ENCODE results near the gene TMEM132D. TPM values are rescaled to one million over a fixed set of nuclear protein-coding genes. Genes with fewer than 3 reads are reported as not detected.

Gene TMEM132D
- total RNA-seq, 1 donor from 2014 or later, result 1.1 TPM

DNA sequence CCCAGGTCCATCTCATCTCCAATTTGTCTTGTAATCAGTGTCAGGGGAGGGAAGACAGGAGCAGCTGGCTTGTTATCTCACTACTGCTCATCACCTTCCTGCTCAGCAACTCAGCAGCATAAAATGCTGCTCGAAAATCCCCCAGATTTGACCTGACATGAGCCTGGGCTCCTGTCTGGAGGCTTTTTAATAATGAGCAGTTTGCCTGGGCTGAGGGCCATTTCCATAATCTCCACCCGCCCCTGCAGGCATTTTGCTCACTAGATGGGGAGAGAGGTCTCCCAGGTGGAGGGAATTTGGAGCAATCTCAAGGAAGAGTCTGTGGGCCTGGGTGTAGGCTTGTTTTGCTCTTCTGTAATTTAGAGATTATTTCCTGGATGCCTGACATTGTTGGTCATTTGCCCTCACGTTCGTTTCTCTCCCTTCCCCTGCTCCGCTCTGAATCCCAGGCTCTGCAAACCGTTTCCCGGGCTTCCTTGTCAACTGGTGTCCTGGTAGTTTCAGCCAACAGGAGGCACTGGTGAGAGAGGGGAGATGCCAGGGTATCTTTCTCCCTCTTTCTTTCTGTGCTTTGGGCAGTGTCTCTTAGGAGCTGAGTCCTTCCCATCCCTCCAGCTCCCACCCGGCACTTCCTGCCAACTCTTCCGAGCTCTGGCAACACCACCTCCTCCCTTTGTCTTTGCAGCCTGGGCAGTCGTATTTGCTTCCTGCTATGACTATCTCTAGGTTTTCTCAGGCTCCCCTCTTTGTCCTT, 751.3 kb downstream of the TMEM132D start:
- no peaks in the 10 kb centered on the region for H3K27me3 ChIP-seq
- no peak overlapping the region for H3K9ac ChIP-seq
- H3K36me3 ChIP-seq, result peaks cover 3% of the 10 kb centered on the region
- Mint-ChIP-seq H3K9me3 (no peaks in the 10 kb centered on the region), H3K36me3 (no peaks in the 10 kb centered on the region), H3K4me1 (peaks cover 12% of the 10 kb centered on the region), H3K27ac (peak overlapping the region; percentile 44), H3K27me3 (ENCODE audit: insufficient read depth, low read depth) (peaks cover 3% of the 10 kb centered on the region), H3K4me3 (no peak overlapping the region)
- peak; percentile 20 for DNase-seq (ENCODE audit: low spot score)
- H3K27ac ChIP-seq, result no peak overlapping the region
- H3K4me2 ChIP-seq, result no peak overlapping the region
- TF ChIP-seq EZH2phosphoT487 (IDR thresholded peaks at IDR 0.05) (no peak), EZH2 (IDR thresholded peaks at IDR 0.05) (no peak), CTCF (IDR thresholded peaks at IDR 0.05) (peak; percentile 18)
- no peaks in the 10 kb centered on the region for H3K9me3 ChIP-seq (ENCODE audit: low read depth)
- H4K20me1 ChIP-seq (ENCODE audit: low read depth), result no peaks in the 10 kb centered on the region
- H3K79me2 ChIP-seq (ENCODE audit: low read depth), result no peaks in the 10 kb centered on the region
- no peak overlapping the region for H3K4me3 ChIP-seq
- peaks cover 12% of the 10 kb centered on the region for H3K4me1 ChIP-seq
- H2AFZ ChIP-seq (replicated peaks), result peak overlapping the region; percentile 34
- no peaks in the 10 kb centered on the region for H3F3A ChIP-seq (ENCODE audit: low read depth)

GRCh38 chr12:129150721-129151120, 753.1 kb downstream of the TMEM132D start:
- DNase-seq (ENCODE audit: low spot score), result no peak
- Mint-ChIP-seq H3K27ac (no peak overlapping the region), H3K9me3 (no peaks in the 10 kb centered on the region), H3K27me3 (ENCODE audit: insufficient read depth, low read depth) (peaks cover 3% of the 10 kb centered on the region), H3K36me3 (no peaks in the 10 kb centered on the region), H3K4me1 (peaks cover 12% of the 10 kb centered on the region), H3K4me3 (no peak overlapping the region)
- Histone ChIP-seq H2AFZ (replicated peaks) (no peak overlapping the region), H3K4me3 (no peak overlapping the region), H3K4me2 (no peak overlapping the region), H3K4me1 (peaks cover 12% of the 10 kb centered on the region), H3K79me2 (ENCODE audit: low read depth) (no peaks in the 10 kb centered on the region), H3K27me3 (no peaks in the 10 kb centered on the region), H3K36me3 (no peaks in the 10 kb centered on the region), H3K9ac (no peak overlapping the region), H4K20me1 (ENCODE audit: low read depth) (no peaks in the 10 kb centered on the region), H3K27ac (no peak overlapping the region), H3F3A (ENCODE audit: low read depth) (no peaks in the 10 kb centered on the region), H3K9me3 (ENCODE audit: low read depth) (no peaks in the 10 kb centered on the region)
- TF ChIP-seq CTCF (IDR thresholded peaks at IDR 0.05) (no peak), EZH2phosphoT487 (IDR thresholded peaks at IDR 0.05) (no peak), EZH2 (IDR thresholded peaks at IDR 0.05) (no peak)

DNA sequence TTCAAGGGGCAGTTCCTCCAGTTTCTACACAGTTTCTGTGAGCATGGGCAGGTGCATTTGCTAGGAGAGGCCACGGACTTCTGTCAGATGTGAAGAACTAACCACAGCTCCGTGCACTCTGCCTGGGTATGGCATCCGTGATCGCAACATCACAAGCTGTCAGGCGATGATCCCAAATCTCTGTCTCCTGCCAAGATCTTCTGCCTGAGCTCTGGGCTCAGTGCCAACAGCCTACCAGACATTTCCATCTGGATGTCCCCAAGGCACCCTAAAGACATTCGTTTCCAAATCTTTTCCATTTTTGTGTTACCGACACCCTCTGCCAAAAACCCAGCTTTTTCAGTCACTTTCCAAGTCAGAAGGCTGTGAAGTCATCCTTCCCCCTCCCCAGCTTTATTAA, 758.4 kb downstream of the TMEM132D start:
- Histone ChIP-seq H4K20me1 (ENCODE audit: low read depth) (no peaks in the 10 kb centered on the region), H3K4me3 (no peak overlapping the region), H3K27ac (no peak overlapping the region), H3K4me2 (no peak overlapping the region), H3K36me3 (no peaks in the 10 kb centered on the region), H3K79me2 (ENCODE audit: low read depth) (no peaks in the 10 kb centered on the region), H3K27me3 (no peaks in the 10 kb centered on the region), H3K9ac (no peak overlapping the region), H3K9me3 (ENCODE audit: low read depth) (no peaks in the 10 kb centered on the region), H3K4me1 (peaks cover 8% of the 10 kb centered on the region), H2AFZ (replicated peaks) (no peak overlapping the region), H3F3A (ENCODE audit: low read depth) (no peaks in the 10 kb centered on the region)
- H3K9me3 Mint-ChIP-seq, result no peaks in the 10 kb centered on the region
- H3K27ac Mint-ChIP-seq, result no peak overlapping the region
- H3K4me3 Mint-ChIP-seq, result no peak overlapping the region
- peaks cover 12% of the 10 kb centered on the region for H3K4me1 Mint-ChIP-seq
- no peaks in the 10 kb centered on the region for H3K36me3 Mint-ChIP-seq
- TF ChIP-seq CTCF (IDR thresholded peaks at IDR 0.05), result no peak
- TF ChIP-seq EZH2phosphoT487 (IDR thresholded peaks at IDR 0.05), result no peak
- TF ChIP-seq EZH2 (IDR thresholded peaks at IDR 0.05), result no peak
- DNase-seq (ENCODE audit: low spot score), result no peak
- H3K27me3 Mint-ChIP-seq (ENCODE audit: insufficient read depth, low read depth), result peaks cover 3% of the 10 kb centered on the region
